Spinal cord (tissue), 10 donors: ENCODE data around the gene ZNF813. TPM values are rescaled to one million over a fixed set of nuclear protein-coding genes. Genes with fewer than 3 reads are reported as not detected.

ENCODE experiments used
- DNase-seq, 6 donors: peaks; one replicate each; pipeline versions ENCODE4 v3.0.0 to v3.0.0-alpha.2; 2013 to 2015; ENCODE audit warnings: low spot score in 6 of 6, low read depth in 4 of 6
- H3K27ac ChIP-seq: one replicate; pipeline ENCODE4 v1.5.1; 2013; ENCODE audit warnings: low read depth, low read length, control low read depth
- H3K27me3 ChIP-seq: one replicate; pipeline ENCODE4 v1.6.1; 2013; ENCODE audit warnings: low read length; ENCODE audit not compliant: control insufficient read depth, insufficient read depth
- H3K36me3 ChIP-seq: one replicate; pipeline ENCODE4 v1.6.1; 2013; ENCODE audit warnings: low read length; ENCODE audit not compliant: control insufficient read depth, insufficient read depth
- H3K4me1 ChIP-seq: one replicate; pipeline ENCODE4 v1.6.1; 2013; ENCODE audit warnings: low read length; ENCODE audit not compliant: control insufficient read depth, insufficient read depth
- H3K4me3 ChIP-seq: one replicate; pipeline ENCODE4 v1.5.1; 2013; ENCODE audit warnings: low read depth, low read length, control low read depth
- H3K9me3 ChIP-seq: one replicate; pipeline ENCODE4 v1.6.1; 2013; ENCODE audit warnings: low read length; ENCODE audit not compliant: control insufficient read depth, insufficient read depth
- WGBS: methylation state at CpG from one replicate; pipeline ENCODE4 v1.1.5; 2013; ENCODE audit warnings: missing lambda C conversion rate; ENCODE audit not compliant: insufficient coverage; 5-methylcytosine and 5-hydroxymethylcytosine counted together
- polyA plus RNA-seq, 2 donors: library from polyadenylated mRNA; unstranded; fragments of 120-200 nt; gene quantifications; one replicate each; pipeline ENCODE4 v1.2.1, GENCODE V29; 2013; ENCODE audit not compliant: insufficient read length in 2 of 2
- total RNA-seq, 2 donors: library from RNA; depleted of rRNA in 1 of 2; stranded (reverse); fragments of 120-200 nt in 1 of 2; fragments of >200 nt in 1 of 2; gene quantifications; one replicate each; pipeline versions ENCODE4 v1.2.3 to v1.2.4, GENCODE V29; 2013 to 2014
- donor health status: healthy.

The ZNF813 gene
- total and polyA plus RNA-seq, 4 donors: 2.4 to 5.1 (median 4.1) TPM

GRCh38 chr19:53518121-53518520 lies 50.6 kb downstream of the ZNF813 start:
- Histone ChIP-seq H3K27me3 (no peaks in the 10 kb centered on the region), H3K27ac (no peak overlapping the region), H3K4me1 (peaks cover 18% of the 10 kb centered on the region), H3K9me3 (no peaks in the 10 kb centered on the region), H3K4me3 (no peak overlapping the region), H3K36me3 (no peaks in the 10 kb centered on the region)
- 92% methylated on average over 4 of the region's 4 CpGs for WGBS
- no peak for DNase-seq

GRCh38 chr19:53518716-53519115 lies 51.2 kb downstream of the ZNF813 start:
- H3K9me3 ChIP-seq: no peaks in the 10 kb centered on the region
- H3K27ac ChIP-seq: no peak overlapping the region
- H3K36me3 ChIP-seq: no peaks in the 10 kb centered on the region
- no peak for DNase-seq
- H3K4me1 ChIP-seq: peaks cover 18% of the 10 kb centered on the region
- no CpG with 5 or more reads among the region's 1 CpG for WGBS
- H3K27me3 ChIP-seq: no peaks in the 10 kb centered on the region
- H3K4me3 ChIP-seq: no peak overlapping the region

GRCh38 chr19:53519446-53519845 lies 51.9 kb downstream of the ZNF813 start:
- peak in 2 of 6 donors; percentile 8 to 12 for DNase-seq

GRCh38 chr19:53520163-53520546 lies 52.6 kb downstream of the ZNF813 start:
- WGBS: 48% methylated on average over 10 of the region's 13 CpGs
- H3K27me3 ChIP-seq: no peaks in the 10 kb centered on the region
- peak overlapping the region; percentile 91 for H3K27ac ChIP-seq
- H3K9me3 ChIP-seq: no peaks in the 10 kb centered on the region
- peak overlapping the region; percentile 48 for H3K4me3 ChIP-seq
- H3K4me1 ChIP-seq: peaks cover 18% of the 10 kb centered on the region
- no peaks in the 10 kb centered on the region for H3K36me3 ChIP-seq
- DNase-seq: no peak

More at GRCh38 chr19:53519446-53519845, 51.9 kb downstream of the ZNF813 start:
- no peaks in the 10 kb centered on the region for H3K9me3 ChIP-seq
- no peak overlapping the region for H3K4me3 ChIP-seq
- no peaks in the 10 kb centered on the region for H3K36me3 ChIP-seq
- no peaks in the 10 kb centered on the region for H3K27me3 ChIP-seq
- WGBS: 97% methylated on average over 4 of the region's 7 CpGs
- no peak overlapping the region for H3K27ac ChIP-seq
- peaks cover 18% of the 10 kb centered on the region for H3K4me1 ChIP-seq

GRCh38 chr19:53520547-53521372 lies 53.2 kb downstream of the ZNF813 start:
- H3K27me3 ChIP-seq: no peaks in the 10 kb centered on the region
- H3K36me3 ChIP-seq: no peaks in the 10 kb centered on the region
- peak; percentile 98 to 100 (median 99) for DNase-seq
- WGBS: under 1% methylated on average over 45 of the region's 46 CpGs
- peaks cover 18% of the 10 kb centered on the region for H3K4me1 ChIP-seq
- peak overlapping the region; percentile 91 for H3K27ac ChIP-seq
- H3K4me3 ChIP-seq: peak overlapping the region; percentile 48
- no peaks in the 10 kb centered on the region for H3K9me3 ChIP-seq

- Histone ChIP-seq H3K36me3 (no peaks in the 10 kb centered on the region), H3K27me3 (no peaks in the 10 kb centered on the region), H3K27ac (no peak overlapping the region), H3K4me1 (peaks cover 18% of the 10 kb centered on the region), H3K9me3 (no peaks in the 10 kb centered on the region), H3K4me3 (peak overlapping the region; percentile 48)
- WGBS: 14% methylated on average over 31 of the region's 33 CpGs
- no peak for DNase-seq
Measured at GRCh38 chr19:53521373-53522202, 54.1 kb downstream of the ZNF813 start.

- H3K4me3 ChIP-seq: no peak overlapping the region
- H3K9me3 ChIP-seq: no peaks in the 10 kb centered on the region
- 84% methylated on average over 2 of the region's 2 CpGs for WGBS
- H3K27ac ChIP-seq: no peak overlapping the region
- H3K4me1 ChIP-seq: peaks cover 11% of the 10 kb centered on the region
- H3K27me3 ChIP-seq: no peaks in the 10 kb centered on the region
- DNase-seq: no peak
- H3K36me3 ChIP-seq: no peaks in the 10 kb centered on the region
Measured at GRCh38 chr19:53525922-53526321, 58.4 kb downstream of the ZNF813 start.

- no peak for DNase-seq
Measured at GRCh38 chr19:53530622-53531021, 63.1 kb downstream of the ZNF813 start.

GRCh38 chr19:53531457-53531856 lies 63.9 kb downstream of the ZNF813 start:
- no peak for DNase-seq
- H3K4me3 ChIP-seq: no peak overlapping the region
- no peaks in the 10 kb centered on the region for H3K27me3 ChIP-seq
- no peaks in the 10 kb centered on the region for H3K9me3 ChIP-seq
- no CpG with 5 or more reads among the region's 4 CpGs for WGBS
- no peak overlapping the region for H3K27ac ChIP-seq
- no peaks in the 10 kb centered on the region for H3K4me1 ChIP-seq
- no peaks in the 10 kb centered on the region for H3K36me3 ChIP-seq

More at GRCh38 chr19:53530622-53531021, 63.1 kb downstream of the ZNF813 start:
- 90% methylated on average over 8 of the region's 8 CpGs for WGBS
- H3K27me3 ChIP-seq: no peaks in the 10 kb centered on the region
- no peak overlapping the region for H3K27ac ChIP-seq
- H3K4me3 ChIP-seq: no peak overlapping the region
- H3K36me3 ChIP-seq: no peaks in the 10 kb centered on the region
- H3K4me1 ChIP-seq: no peaks in the 10 kb centered on the region
- no peaks in the 10 kb centered on the region for H3K9me3 ChIP-seq
